ENCODE measurements around the gene FGF1.

FGF1 gene

DNA sequence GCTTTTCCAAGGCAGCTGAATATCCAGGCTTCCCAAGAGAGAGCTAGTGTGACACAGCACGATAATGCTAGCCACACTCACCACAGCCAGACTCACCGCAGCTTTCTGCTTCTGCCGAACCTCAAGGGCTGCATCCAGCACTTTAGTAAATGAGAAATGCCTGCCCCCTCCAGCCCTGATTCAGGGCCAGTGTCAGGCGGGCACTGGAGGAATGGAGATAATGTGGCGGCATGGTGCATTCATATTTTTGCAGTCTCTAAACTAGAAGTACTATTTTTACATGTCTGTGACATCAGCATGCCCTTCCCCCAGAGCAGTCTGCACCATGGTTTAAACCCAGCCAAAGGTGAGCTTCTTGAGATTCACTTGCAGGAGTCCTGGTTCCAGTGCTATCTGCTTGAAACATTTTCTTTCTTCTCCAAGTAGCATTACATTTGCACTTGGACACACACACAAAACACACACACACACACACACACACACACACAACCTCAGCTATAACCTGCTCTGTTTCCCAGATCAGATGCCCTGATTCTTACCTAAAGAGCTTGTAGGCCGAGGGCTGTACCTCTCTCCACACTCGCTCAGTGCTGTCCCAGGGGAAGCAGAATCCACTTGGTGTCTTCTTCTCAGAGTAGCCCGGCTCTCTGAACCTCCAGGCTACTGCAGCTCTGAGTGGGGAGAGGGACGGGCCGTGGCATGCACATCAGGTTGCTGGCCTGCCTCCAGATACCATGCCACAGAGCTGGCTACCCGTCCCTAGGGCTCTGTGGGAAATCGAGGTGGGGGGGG lies at the start of gene FGF1:
Gene FGF1, minus strand, starts transcription at position 673 of the 792 bp plus-strand sequence. CDS start 71,963 bp downstream, outside the sequence.
- no peak for DNase-seq (ENCODE audit: low spot score)

DNA sequence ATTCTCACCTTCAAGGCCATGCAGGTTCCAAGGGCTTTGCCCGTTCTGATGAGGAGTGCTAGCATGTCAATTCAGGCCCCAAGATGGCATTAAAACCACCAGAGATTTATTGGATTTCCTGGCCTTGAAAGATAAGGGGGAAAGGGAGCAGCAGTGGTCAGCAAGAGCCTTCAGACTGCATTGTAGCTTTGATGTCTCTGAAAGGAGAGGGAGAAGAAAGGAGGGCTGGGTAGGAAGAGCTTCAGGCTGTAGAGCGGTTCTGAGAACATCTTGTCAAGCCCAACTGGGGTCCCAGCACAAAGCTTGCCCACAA lies 41.8 kb upstream of the FGF1 start:
- DNase-seq (ENCODE audit: low spot score): no peak

GRCh38 chr5:142726188-142726731 lies 40.4 kb upstream of the FGF1 start:
- peak; percentile 88 for DNase-seq (ENCODE audit: low spot score)

GRCh38 chr5:142725231-142726187 lies 39.6 kb upstream of the FGF1 start:
- peak; percentile 73 for DNase-seq (ENCODE audit: low spot score)

GRCh38 chr5:142724821-142725220 lies 38.9 kb upstream of the FGF1 start:
- DNase-seq (ENCODE audit: low spot score): no peak

- no peak for DNase-seq (ENCODE audit: low spot score)
Measured at GRCh38 chr5:142722896-142723295, 37.0 kb upstream of the FGF1 start.

DNA sequence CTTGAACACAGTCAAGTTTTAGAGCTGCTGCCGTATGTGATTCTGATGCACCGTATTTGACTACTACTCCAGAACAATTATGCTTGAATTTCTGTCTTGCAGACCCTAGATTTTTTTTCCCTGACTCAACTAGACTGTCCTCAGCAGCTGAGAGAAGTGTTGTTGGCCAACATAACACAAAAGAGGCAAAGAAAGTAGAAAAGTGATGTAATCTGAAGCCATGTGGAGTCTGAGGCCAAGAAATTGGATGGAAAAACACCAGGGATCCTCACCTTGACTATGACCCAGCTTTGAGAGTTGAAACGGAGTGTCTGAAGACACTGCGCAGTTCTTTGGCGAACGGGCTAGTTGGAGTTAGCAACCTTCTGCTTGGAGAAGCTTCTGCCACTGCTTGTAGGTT lies 36.3 kb upstream of the FGF1 start:
- DNase-seq (ENCODE audit: low spot score): no peak

GRCh38 chr5:142720641-142721271 lies 34.9 kb upstream of the FGF1 start:
- peak; percentile 96 for DNase-seq (ENCODE audit: low spot score)

GRCh38 chr5:142719836-142720370 lies 34.0 kb upstream of the FGF1 start:
- DNase-seq (ENCODE audit: low spot score): no peak

DNA sequence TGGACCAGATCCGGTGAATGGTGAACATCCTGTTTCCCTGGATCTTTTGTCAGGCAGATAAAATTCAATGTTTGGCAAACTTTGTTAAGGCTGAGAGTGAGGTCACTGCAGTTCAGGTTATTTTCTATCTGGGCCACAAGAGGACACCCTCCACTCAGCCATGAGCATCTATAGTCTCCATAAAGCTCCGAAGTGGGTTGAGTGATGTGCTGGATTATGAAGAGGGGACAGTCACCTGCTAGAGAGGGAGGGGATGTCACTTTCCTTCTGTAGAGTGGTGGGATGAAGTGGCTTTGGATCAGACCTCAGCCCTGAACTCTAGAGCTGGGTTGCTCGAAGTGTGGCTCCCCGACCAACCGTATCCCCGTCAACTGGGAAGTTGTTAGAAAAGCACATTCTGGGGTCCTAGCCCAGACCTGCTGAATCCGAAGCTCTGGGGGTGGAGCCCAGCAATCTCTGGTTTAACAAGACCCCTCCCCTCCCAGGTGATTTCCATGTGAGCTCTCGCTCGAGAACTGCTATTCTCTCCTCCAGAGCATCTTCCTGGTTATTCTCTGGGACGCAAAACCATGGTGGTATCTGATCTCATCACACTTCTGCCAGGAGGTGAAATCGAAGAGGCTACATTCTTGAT lies 31.8 kb upstream of the FGF1 start:
- peak; percentile 78 for DNase-seq (ENCODE audit: low spot score)

- peak; percentile 72 for DNase-seq (ENCODE audit: low spot score)
Measured at GRCh38 chr5:142716963-142717362, 31.1 kb upstream of the FGF1 start.

GRCh38 chr5:142715291-142715690 lies 29.4 kb upstream of the FGF1 start:
- no peak for DNase-seq (ENCODE audit: low spot score)

- DNase-seq (ENCODE audit: low spot score): peak; percentile 89
Measured at GRCh38 chr5:142713121-142713706, 27.3 kb upstream of the FGF1 start.

GRCh38 chr5:142703153-142703552 lies 17.3 kb upstream of the FGF1 start:
- no peak for DNase-seq (ENCODE audit: low spot score)

- no peak for DNase-seq (ENCODE audit: low spot score)
Measured at GRCh38 chr5:142701673-142702311, 15.9 kb upstream of the FGF1 start.

- no peak for DNase-seq (ENCODE audit: low spot score)
Measured at GRCh38 chr5:142700566-142700965, 14.7 kb upstream of the FGF1 start.

GRCh38 chr5:142699184-142699720 lies 13.4 kb upstream of the FGF1 start:
- peak; percentile 82 for DNase-seq (ENCODE audit: low spot score)

GRCh38 chr5:142698447-142699183 lies 12.7 kb upstream of the FGF1 start:
- no peak for DNase-seq (ENCODE audit: low spot score)

Data from SW480 (cell line).